ENCODE measurements around the gene PHOSPHO1.
"Not testable (repeated sequence)": the region's sequence is repeated elsewhere in the genome, so short reads cannot be mapped to it uniquely, and the experiment has no call there.

The PHOSPHO1 gene

DNA sequence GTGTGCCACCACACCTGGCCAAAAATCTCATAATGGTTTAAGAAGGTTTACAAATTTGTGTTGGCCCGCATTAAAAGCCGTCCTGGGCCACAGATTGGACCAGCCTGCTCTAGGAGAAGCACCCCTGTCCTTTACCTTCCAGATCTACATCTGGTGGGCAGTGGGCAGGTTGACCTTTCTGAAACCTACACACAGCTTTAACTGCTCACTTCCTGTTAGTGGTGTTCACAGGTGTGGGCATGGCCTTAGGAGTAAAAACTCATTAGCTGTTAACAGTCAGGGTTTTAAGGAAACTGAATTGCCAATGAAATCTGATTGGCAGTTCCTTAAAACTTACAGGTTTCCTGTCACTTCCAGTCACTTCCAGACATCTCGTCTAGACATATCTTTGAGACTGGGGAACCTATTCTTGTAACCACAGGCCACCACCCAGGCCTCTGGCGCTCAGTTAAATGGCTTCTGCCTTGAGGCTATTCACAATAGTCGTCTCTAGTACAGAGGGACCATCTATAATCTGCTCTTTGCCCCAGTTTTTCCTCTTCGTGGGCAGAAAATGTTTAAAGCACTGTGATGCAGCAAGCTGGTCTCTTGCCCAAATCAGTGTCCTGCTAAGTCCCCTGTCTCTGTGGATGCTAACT is 49.5 kb downstream of the PHOSPHO1 start:
- Histone ChIP-seq H3K27ac (no peak overlapping the region), H3K4me3 (no peak overlapping the region), H3K9me3 (peaks cover 0 to 14% (median 5%) of the 10 kb centered on the region in 3 donors), H3K36me3 (peaks cover 0 to 3% (median 0%) of the 10 kb centered on the region in 3 donors), H3K4me1 (no peaks in the 10 kb centered on the region), H3K27me3 (peaks cover 0 to 34% of the 10 kb centered on the region in 2 donors)
- no peak for TF ChIP-seq CTCF (IDR thresholded peaks at IDR 0.05)
- intact Hi-C loops (cut with DNase I; ENCODE audit: low total_unique reads), result loop anchor here (5.0 kb wide), 1 partner anchor 46 kb away; no protein-coding TSS in a partner anchor
- DNase-seq, result no peak

- TF ChIP-seq CTCF (IDR thresholded peaks at IDR 0.05), result peak; percentile 64 to 65
- Histone ChIP-seq H3K4me1 (no peaks in the 10 kb centered on the region), H3K27ac (no peak overlapping the region), H3K4me3 (no peak overlapping the region), H3K36me3 (peaks cover 0 to 6% (median 0%) of the 10 kb centered on the region in 3 donors), H3K27me3 (peaks cover 0 to 30% of the 10 kb centered on the region in 2 donors), H3K9me3 (peaks cover 4 to 22% (median 13%) of the 10 kb centered on the region in 3 donors)
- intact Hi-C loops (cut with DNase I; ENCODE audit: low total_unique reads), result loop anchor here (5.0 kb wide), 1 partner anchor 47 kb away; no protein-coding TSS in a partner anchor
- peak; percentile 72 to 74 for DNase-seq
Observed at GRCh38 chr17:49180303-49180702, 50.3 kb downstream of the PHOSPHO1 start.

DNA sequence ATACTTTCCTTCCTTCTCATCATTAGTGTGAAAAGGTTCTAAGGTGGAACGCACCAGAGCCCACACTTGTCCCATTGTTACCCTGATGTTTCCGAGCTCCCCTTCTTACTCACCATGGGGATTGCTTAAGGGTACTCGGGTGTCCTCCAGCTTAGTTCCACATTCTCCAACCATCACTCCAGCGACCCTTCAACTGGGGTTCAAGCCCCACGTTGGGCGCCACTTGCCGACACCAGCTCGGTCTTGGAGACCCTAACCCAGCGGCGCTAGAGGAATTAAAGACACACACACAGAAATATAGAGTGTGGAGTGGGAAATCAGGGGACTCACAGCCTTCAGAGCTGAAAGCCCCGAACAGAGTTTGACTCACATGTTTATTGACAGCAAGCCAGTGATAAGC is 54.6 kb downstream of the PHOSPHO1 start:
- H3K27ac ChIP-seq; DNase-seq; H3K36me3 ChIP-seq; intact Hi-C loops (cut with DNase I; ENCODE audit: low total_unique reads); H3K4me3 ChIP-seq; H3K4me1 ChIP-seq: not testable (repeated sequence)
- Histone ChIP-seq H3K9me3 (peaks cover 4 to 32% (median 22%) of the 10 kb centered on the region in 3 donors), H3K27me3 (peaks cover 0 to 10% of the 10 kb centered on the region in 2 donors)
